HL-60 (cell line): Measurements from ENCODE around the gene LEMD3.

Experiments
- CTCF ChIP-seq: IDR thresholded peaks from one replicate; pipeline ENCODE4 v1.5.1; 2011; ENCODE audit warnings: low read length, control low read depth, inconsistent platforms; ENCODE audit not compliant: insufficient read depth
- GABPA ChIP-seq: IDR thresholded peaks from 2 replicates; pipeline ENCODE4 v1.6.1; 2012; ENCODE audit warnings: low read depth

DNA sequence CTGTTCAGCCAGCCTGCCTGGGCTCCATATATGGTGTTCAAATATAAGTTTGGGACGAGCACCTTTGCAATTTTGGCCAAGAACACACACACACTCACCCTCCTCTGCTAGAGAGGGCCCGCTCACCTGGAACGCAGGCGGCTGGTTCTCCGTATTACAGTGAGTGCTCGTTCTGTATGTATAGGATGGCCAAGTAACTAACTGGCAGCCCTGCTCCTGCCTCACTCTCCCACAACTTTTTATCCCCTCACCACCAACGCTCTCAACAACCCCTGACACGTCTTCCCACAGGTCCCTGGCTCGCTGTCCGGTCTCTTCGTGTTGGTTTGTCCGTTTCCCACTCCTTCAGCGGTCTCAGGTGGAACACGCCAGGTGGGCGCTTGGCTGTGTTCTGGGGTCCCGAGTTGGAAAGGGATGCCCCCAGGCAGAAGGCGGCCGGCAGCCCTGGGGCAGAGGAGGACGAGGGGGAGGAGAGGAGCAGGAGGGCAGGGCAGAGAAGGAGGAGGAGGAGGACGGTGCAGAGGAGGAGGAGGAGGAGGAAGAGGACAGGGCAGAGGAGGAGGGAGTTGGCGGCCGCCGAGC lies 108.7 kb downstream of the LEMD3 start:
- TF ChIP-seq GABPA (no peak), CTCF (no peak)
